Inflammatory macrophage treated with lipopolysaccharide for 1 hour (primary cell): ENCODE measurements around the gene LAMA4.

Experiments
- DNase-seq, 2 donors: peaks; one replicate each; pipeline ENCODE4 v3.0.0-alpha.2; 2020 to 2022

LAMA4 gene

DNA sequence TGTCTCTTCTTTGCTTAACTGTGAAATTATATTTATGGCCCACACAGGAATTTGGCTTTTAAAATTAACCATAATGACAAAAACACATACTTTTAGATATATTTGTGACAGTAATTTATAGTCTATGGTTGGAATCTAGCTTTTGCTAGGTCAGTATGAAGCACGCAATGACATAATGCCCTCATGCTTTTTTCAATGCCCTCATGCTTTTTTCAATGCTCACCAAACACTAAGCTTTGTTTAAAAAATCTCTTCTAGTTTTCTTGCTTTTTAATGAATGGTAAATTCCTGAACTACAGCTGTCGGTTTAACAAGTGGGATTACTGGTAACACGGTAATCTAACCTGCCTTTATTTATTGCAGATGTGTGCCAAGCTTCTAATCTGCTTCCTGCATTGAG, 187.8 kb downstream of the LAMA4 start:
- no peak for DNase-seq

DNA sequence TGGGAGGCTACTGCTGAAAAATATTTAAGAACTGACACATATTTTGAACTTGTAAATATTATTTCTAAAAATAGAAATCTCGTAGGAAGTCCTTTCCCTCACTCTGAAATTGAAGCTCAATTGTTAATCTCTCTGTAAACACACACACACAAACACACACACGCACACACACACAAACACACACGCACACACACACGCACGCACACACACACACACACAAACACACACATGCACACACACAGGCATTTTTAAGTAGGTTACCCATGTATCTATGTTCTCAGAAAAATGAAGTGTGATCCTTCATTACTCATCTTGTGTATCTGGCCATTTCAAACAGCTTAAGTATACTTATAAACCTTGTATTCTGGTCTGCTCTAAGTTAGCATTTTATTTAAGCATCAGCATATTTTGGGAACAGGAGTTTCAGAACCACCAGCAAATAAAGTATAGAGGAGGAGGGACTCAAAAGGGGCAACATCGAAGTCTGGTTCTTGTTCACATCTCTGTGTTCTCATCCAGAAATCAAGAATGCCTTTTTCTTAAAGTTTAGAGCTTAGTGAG, 188.9 kb downstream of the LAMA4 start:
- DNase-seq, result no peak

DNA sequence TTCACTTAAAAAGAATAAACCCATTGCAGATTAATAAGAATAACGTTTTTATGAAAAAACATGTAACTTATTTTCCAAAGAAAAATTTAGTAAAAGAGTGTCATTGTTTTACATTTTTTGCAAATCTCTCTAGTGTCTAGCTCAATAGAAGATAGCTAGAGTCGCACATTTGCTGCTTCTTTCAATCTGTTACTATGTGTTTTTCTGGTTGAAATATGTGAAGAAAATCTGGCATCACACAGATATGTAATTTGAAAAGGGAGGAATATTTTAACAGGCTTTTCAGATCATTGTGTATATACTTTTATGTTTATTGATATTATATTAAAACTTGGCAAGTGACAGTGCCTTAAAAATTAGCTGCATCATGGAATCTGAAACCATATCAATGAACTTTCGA, 191.4 kb downstream of the LAMA4 start:
- DNase-seq, result no peak

DNA sequence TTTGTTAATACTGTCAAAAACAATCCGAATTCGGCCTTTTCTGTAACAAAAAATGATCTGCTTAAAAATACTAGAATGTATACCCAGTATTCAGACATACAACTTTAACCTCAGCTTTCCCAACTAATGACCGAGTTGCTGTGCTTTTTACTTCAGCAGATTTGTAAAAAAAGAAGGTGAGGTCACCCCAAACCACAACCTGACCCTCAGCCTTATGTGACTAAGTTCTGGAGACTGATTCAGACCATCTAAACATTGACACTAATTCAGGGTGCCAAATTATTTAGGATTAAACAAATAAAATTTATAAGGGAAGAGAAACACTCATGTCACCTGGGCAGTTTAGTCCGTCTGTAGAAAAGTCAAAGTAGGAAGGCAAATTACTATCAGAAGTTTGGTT, 192.8 kb downstream of the LAMA4 start:
- DNase-seq, result no peak
